HG03045 (cell line): ENCODE results near the gene NEDD4L.

Experiments
- ATAC-seq: cut with Tn5 transposase; IDR thresholded peaks from one replicate; pipeline ENCODE4 v1.9.1; 2021; ENCODE audit warnings: mild to moderate bottlenecking, moderate library complexity; ENCODE audit not compliant: unreplicated experiment

NEDD4L gene

DNA sequence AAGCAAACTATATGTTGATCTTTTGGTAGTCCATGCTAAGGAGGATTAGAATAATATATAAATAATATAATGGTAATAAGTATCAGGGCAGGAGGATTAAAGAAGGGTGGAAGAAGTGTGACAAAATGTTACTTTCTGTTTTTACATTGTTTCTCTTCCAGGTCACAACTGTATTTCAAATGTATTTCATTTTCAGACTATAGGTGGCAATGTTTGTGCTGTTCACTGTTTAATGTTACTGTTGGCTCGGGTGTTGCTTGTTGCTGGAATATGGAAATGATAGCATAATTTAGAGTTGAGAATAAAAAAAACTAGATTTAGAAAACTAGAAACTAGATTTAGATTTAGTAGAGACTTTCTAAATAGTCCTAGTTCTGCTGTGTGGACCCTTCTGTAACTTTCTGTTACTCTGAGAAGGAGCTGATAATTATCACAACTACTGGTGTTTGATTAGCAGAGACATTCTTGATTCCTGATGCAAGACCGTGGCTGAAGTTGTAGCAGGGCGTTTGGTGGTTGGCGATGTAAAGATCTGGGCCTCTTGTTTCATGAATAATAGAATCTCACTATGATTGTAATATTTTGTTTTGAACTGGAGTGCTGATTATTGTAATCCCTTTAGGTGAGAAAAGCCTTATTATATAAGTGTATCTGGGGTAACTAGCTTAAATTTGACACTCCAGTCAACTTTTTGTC lies 7.9 kb downstream of the NEDD4L start:
- no peak for ATAC-seq

DNA sequence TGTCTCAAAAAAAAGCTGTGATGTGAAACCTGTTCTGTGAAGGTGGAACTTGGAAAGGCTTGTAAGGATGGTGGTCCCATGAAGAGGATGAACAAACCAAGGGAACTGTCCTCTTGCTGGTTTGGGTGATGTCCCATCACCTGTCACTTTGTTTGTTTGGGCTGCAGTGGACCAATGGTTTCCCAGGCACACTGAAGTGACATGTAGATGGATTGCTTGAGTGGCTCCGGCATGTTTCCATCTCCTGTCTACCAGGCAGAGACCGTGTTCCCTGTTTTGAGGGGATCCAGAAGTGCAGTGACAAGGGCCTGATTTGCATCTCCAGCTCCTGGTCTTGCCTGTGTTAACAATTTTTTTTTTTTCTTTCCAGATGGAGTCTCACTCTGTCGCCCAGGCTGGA lies 8.9 kb downstream of the NEDD4L start:
- no peak for ATAC-seq

DNA sequence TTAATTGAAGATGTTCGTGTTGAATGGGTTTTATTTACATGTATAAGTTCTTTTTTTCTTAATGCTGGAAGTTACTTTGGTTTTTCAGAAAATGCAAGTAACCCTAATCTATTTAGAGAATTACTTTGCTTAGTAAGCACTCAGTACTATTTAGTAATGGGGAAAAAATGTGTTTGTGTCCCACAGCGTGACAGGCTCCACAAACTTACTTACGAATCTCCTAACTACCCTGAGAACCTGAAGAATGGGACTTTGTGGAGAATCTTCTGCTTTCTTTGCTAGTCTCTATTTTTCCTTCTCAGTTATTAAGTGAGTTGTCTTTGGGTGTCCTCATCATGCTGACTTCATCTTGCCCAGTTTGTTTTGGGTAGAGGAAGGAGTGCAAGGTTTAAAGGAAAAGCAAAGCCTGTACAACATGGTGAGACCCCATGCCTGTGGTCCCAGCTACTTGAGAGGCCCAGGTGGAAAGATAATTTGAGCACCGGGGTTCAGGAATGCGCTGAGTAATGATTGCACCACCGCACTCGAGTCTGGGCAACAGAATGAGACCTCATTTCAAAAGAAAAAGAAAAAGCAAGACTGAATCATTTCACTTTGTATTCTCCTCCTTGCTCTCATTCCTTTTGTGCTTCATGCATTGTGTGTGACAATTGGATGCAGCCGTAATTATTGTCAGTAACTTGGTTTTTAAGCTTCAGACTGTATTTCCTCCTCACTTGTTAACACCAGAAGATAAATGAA lies 10.2 kb downstream of the NEDD4L start:
- ATAC-seq, result no peak

DNA sequence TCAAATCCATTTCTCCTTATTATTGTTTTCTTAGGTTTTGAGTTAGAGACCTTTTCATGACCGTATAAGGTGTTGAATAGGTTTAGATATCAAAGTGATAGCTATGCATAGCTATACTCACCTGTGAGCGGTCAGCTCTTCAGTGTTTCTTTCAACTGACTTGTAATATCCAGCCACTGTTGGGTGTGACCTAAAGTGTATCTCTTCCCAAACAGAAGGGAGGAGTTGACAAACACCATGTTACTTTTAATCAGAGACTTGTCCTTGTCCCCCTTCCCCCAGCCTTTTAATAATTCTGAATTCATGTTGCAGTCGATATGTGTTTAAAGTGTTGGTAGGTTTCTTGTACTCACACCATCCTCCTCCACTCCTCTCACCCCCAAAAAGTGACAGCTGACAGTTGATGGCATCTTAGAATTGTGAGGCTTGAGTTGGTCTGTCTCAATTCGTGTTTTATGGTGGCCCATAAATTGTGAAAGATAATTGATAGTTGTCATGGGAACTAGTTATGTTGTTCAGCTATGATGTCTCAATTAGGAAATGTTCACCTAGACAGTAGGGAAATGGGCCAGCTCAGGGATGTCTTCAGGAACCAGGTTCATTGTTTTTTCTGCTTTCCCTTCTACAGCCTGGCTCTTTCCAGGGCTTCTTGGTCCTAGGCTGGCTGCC lies 12.0 kb downstream of the NEDD4L start:
- no peak for ATAC-seq

DNA sequence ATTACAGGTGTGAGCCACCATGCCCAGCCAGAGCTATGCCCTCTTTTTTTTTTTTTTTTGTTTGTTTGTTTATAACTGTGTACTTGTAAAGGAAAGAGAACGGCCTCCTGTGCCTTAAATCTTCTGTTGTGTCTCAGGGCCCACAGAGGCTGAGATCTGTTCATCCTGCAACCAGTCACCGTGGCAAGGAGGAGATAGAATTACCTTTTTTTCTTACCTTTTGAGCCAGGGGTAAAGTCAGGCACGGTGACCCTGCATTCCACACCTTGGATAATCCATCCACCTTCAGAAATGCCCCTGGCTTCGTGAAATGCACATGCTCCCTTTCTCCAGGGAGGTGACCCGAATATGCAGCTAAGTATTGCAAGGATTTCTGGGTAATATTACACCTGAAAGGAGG lies 12.8 kb downstream of the NEDD4L start:
- no peak for ATAC-seq

DNA sequence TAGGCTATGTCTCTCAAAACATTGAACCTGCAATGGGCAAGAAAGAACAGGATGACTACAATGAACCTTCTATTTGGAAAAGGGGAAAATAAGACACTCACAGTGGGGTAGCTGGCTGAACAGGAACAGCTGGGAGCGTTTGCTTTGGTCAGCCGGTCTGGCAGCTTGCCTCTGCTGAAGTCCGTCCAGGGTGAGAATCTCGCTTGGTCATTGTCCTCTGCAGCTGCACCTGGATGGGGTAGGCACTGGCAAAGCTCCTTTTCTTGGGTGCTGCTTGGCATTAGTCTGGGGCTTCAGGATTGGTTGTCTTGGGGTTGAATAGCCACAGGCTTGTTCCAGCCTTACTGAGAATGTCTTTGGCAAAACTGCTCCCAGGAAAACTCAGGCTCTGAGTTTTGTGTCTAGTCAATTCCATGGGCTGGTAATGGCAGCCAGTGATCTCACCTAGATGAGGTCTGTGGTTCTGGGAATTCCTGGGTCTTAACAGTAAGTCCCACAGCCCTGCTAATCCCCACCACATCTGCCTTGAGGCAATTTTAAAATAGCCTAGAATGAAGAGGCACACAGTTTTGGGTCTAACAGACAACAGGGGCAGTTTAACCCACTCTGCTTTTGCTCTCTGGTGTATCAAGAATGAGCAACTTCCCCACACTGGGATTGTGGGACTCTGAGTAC lies 13.4 kb downstream of the NEDD4L start:
- no peak for ATAC-seq

DNA sequence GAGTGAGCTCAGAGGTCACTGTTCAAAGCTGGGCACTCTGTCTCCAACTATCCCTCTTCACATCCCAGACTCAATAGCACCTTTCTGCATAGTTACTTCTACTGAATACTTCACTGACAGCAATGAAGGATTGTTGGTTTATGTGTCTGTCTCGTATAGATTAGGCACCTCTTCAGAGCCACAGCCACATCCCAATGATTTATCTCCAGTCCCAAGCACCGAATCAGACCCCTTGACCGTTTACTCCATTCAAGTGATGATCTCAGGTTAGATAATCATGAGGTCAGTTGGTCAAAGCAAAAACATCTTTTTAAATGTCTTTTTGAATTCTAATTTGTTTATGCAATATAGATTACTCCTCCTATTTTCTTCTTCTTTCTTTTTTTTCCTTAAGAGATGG lies 14.7 kb downstream of the NEDD4L start:
- no peak for ATAC-seq

DNA sequence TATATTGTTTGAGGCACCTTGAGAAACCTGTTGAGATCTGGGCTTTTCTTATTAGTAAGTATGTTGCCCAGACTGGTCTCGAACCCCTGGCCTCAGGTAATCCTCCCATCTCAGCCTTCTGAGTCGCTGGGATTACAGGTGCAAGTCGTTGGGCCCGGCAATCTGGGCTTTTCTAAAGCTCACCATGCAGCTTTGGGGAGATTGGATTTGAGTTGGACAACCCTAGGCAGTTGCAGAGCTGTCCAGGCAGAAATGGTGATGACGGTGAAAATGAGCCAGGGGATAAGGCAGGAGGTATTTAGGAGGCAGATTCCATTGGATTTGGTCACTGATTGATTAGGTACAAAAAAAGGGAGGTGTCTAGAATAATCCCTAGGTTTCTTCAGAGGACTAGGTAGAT lies 16.2 kb downstream of the NEDD4L start:
- ATAC-seq, result no peak

DNA sequence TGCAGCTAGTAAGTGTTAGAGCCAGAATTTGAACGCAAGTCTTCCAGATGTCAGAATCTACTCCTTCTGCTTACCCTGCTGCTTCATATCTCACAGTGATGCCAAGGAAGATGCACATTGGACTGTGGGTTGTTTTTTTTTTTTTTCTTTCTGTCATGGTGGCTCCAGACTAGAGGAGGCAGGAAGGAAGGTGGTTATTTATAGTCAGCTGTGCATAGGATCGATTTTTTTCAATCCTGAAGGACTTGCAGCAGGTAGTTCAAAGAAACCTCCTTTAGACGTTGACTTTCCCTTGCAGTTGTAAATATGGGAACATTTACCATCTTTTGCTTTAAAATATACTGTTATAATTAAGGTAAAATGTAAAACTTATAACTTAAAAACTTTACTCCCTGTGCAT lies 17.3 kb downstream of the NEDD4L start:
- ATAC-seq, result no peak

DNA sequence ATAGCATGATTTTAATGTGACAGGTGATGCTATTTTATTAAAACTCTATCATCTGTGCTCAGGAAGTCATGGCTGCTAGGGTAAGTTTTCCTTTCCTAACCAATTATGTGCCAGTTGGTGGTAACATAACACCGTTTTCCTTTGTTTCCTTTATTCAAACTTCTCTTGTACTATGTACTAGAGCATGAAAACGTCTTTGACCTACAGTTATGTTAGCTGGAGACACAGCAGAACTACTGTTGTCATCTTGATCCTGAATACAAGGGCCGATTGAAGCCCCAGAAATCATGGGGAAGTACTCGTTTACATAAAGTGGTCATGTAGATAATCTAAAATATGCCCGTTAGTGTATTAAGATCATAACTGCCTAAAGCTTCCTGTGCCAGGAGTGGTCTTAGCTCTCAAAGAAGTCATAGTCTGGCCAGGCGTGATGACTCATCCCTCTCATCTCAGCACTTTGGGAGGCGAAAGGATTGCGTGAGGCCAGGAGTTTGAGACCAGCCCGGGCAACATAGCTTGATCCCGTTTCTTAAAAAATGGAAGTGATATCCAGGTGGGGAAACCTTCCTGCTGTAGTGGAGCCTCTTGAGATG lies 20.5 kb downstream of the NEDD4L start:
- no peak for ATAC-seq

DNA sequence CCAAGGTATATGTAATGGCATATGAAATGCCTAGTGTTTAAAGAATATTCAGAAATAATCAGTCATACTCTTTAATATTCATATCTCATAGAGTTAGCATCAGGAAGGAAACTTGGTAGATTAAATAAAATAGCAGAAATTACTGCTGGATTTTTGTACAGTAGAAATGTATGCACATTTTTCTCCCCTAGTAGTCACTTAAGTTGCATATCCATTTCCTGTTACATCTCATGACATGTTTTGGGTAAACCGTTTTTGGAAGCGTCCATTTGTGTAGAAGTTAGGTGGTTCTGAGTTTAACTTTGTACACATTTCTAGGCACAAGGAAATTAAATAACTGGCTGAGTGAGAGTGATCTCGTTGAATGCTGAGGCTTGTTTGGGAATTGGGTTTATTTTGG lies 21.9 kb downstream of the NEDD4L start:
- ATAC-seq, result no peak

DNA sequence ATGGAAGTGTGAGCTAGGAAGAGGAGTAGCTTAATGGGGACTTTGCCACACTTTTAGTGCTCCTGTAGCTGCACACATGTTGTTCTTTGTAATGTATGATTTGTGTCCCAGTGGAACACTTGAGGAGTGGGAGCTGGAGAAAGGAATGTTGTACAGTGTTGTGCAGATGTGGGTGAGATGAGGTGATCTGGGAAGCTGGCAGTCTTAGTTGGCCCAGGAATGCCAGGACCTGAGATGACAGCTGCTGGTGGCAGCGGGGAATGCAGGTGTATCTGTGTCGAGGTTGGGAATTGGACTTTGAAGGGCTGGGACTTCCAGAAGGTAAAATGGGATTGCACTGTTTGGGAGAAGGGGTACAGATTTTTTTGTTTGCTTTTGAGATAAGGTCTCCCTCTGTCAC lies 23.6 kb downstream of the NEDD4L start:
- ATAC-seq, result no peak

DNA sequence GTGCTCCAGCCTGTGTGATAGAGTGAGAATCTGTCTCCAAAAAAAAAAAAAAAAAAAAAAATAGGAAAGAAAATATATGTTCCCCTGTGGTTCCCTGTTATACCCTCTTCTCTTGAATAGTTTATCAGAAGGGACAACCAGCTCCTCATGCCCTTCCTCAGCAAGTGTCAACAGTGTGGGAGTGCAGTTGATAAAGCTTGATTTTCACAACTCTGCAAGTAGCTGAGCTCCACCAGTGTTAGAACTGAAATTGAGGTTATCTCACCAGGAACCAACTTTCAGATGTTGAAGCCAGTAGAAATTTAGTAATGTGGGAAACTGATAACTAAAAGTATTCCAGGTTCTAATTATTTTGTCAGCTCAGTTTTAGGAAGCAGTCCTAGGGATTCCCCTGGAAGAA lies 25.1 kb downstream of the NEDD4L start:
- ATAC-seq, result no peak

DNA sequence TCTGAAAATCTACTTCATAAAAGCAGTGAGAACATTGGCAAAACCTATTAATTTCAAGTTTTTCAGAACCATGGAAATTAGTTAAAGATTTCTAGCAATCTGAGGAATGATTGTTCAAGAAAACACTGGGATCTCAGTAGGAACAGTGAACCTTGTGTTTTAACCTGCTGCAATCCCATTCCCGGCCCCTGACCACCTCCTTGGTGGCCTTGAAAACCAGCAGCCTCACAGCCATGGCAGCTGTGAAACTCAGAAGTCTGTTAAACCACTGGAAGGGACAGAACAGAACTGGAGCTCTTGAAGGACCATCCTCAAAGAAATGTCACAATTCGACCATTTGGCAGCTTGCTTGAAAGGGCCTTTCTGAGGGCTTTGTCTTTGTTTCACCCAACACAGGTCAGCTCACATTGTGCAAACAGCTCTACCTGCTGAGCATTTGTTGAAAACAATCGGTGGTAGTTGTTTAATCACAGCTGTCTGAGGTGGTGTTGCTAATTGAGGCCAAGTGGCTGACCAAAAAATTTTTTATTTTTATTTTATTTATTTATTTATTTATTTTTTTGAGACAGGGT lies 25.8 kb downstream of the NEDD4L start:
- ATAC-seq, result no peak

DNA sequence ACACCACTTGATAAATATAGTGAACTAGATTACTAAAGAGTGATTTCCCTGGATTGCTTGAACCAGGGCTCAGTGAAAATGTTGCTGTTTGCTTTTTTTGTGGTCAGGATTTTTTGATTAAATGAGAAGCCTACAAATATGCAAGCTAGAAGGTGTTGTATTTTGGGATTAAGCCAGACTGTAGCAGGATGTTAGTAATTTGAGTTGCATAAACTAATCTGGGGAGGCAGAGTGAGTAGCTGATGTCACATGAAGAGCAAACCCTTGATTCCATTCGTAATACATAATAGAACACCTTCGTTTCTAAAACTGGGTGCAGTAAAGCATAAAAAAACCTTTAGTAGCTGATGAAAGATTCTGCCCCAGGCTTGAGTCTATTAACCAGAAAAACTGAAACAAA lies 32.0 kb downstream of the NEDD4L start:
- ATAC-seq, result no peak

DNA sequence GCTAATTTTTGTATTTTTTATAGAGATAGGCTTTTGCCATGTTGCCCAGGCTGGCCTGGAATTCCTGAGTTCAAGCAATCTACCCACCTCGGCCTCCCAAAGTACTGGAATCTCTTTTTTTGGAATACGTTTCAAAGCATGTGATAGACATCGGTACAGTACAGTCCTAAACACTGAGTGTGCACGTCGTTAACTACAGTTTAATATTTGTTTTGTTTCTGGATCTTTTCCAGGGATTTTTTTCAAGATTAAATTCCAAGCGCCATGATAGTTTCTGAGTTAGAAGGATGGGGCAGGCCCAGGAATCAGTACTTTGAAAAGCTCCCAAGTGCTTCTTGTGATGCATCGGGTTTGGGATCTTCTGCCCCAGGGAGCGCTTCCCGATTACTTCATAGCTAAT lies 33.3 kb downstream of the NEDD4L start:
- ATAC-seq, result no peak

DNA sequence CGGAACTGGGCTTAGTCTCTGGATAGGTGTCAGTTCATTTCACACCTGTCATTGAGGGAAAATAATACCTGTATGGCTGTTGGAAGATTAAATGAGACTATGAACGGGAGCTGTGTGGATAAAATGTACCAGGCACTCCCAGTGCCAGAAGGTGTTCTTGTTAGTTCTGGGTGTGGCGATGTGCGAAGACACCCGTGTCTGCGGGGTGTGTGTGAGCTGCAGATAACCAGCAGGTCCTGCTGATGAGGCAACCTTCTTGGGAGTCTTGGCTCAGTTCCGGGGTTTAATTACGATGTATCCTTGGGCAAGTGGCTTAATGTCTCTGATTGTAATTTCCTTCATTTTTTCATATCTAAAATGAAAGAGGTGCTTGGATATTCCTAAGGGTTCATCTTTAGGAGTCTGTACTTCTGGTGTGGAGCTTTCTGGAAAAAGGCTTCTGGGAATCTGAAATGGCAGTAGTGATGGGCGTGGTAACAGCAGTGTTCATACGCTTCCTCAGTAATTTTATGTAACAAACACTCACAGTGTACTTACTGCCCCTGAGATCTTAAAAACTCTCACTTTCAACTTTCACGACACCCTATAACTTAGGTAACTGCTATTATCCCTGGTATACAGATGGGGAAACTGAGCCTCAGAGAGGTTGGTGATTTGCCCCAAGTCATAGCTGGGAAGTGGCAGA lies 35.0 kb downstream of the NEDD4L start:
- ATAC-seq, result no peak

DNA sequence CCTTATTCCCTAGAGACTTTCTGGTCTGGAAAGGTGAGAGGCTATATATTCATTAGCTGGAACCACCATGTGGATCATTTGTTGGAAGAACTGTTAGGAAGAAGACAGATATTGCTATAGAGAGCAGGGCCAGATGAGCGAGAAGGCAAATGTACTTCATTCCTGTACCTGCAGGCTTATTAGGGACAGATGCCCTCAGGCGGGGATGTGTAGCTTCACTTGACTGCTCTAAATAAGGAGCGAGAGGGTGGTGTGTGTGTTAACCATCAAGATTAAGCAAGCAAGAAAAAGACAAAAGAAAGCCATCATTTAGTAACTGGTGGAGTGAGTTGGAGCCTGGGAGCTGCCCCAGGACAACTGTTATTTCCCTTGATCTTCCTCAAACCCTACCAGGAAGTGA lies 36.4 kb downstream of the NEDD4L start:
- ATAC-seq, result no peak

DNA sequence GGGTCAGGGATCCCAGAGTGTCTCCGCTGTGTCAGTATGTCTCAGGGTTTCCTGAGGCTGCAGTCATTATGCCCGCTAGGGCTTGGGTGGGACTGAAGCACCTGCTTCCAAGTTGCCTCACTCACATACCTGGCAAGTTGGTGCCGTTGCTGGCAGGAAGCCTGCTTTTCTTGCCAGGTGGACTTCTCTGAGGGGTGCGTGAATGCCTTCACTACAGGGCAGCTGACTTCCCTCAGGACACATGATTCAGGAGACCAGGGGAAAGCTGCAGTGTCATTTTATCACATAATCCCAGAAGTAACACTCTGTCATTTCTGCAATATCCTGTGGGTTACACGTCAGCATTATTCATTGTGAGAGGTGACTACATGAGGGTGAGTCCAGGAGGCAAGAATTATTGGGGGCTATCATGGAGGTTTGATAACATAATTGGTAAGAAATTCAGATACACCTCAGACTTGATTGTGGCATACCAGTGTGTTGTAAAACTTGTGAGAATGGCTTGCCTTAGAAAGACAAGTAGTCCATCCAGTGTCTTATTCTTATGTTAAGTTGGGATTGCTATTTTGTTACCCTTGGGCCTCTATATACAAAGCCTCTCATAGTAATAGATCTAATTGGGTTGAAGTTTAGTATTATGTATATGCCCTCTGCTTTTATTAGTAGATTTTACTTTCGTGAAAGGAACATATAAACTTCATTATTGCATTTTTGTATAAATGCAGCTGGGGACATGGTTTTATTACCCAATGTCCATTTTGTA lies 44.1 kb downstream of the NEDD4L start:
- no peak for ATAC-seq

DNA sequence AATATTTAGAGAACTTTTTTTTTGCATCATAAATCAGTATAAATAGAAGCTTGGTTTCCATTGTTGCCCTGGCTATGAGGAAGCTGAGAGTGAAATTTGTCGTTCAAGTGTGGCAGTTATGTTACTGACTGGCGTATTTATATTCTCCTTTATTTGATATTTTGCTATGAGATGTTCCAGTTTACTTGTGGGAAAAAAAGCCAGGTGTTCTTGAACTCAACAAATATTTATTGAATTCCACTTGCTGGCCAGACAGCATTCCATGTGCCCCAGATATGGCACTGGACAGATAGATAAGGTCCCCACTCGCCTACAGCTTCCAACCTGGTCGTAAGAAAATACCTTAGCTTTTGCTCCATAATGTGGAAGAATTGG lies 44.7 kb downstream of the NEDD4L start:
- ATAC-seq, result no peak
